GM23248 (cell line): Measurements from ENCODE around the gene FOXL2NB.

Source experiments
- EZH2 ChIP-seq: fragments of 200-600 bp; sonication (generic); IDR thresholded peaks from 2 replicates; pipeline ENCODE4 v1.6.1; 2018; ENCODE audit warnings: antibody characterized with exemption, mild to moderate bottlenecking; ENCODE audit not compliant: insufficient read depth, poor library complexity, severe bottlenecking
- EZH2phosphoT487 ChIP-seq: fragments of 200-600 bp; sonication (generic); IDR thresholded peaks from 2 replicates; pipeline ENCODE4 v1.6.1; 2018; ENCODE audit warnings: antibody characterized with exemption, moderate library complexity, mild to moderate bottlenecking, low read depth; ENCODE audit not compliant: insufficient read depth

DNA sequence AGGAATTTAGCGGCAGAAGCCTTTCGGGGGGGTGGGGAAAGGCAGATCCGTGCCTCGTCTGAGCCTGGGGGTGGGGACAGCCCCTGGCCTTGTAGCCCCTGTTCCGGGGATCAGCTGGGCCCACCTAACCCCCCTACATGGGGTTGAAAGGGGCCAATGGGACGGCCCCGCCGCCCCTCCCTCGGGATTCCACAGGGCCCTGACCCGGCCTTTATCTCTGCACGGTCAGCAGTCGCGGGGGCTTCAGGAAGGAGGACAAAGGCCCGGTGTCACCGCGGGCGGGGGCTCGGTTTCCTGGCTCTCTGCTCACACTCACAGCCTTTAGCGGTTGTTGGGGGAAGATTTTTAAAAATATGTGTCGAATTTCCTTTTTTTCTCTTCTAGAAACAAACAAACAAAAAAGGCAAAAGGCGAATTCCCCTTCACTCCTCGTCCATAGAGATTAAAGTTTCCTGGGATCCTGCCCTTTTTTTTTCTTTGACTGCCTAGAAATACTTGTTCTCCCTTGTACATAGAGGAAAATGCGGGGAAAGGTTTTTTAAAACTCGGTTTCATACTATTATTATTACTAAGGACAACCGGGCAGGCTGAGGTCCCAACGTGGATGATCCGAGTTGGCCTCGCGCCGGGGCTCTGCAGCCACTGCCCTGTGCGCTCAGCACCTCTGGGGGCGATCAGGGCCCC, 8.0 kb upstream of the FOXL2NB start:
- TF ChIP-seq EZH2, result no peak
- 0 out of 2 replicates have a peak, but pooled peaks have one; percentile 11 for TF ChIP-seq EZH2phosphoT487
